ENCODE data around the gene DLL4.
"Not testable (repeated sequence)": the region's sequence is repeated elsewhere in the genome, so short reads cannot be mapped to it uniquely, and the experiment has no call there.

DLL4 gene

DNA sequence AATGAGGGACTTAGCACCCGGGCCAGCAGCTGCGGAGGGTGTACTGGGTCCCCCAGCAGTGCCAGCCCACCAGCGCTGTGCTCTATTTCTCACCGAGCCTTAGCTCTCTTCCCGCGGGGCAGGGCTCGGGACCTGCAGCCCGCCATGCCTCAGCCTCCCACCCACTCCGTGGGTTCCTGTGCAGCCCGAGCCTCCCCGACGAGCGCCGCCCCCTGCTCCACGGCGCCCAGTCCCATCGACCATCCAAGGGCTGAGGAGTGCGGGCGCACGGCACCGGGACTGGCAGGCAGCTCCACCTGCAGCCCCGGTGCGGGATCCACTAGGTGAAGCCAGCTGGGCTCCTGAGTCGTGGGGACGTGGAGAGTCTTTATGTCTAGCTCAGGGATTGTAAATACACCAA lies 32.6 kb downstream of the DLL4 start:
- not testable (repeated sequence) for DNase-seq

DNA sequence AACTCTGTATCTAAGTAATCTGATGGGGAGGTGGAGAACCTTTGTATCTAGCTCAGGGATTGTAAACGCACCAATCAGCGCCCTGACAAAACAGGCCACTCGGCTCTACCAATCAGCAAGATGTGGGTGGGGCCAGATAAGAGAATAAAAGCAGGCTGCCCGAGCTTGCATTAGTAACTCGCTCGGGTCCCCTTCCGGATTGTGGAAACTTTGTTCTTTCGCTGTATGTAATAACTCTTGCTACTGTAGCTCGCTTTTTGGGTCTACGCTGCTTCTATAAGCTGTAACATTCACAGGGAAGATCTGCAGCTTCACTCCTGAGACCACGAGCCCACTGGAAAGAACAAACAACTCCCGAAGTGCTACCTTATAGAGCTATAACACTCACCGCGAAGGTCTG lies 33.2 kb downstream of the DLL4 start:
- not testable (repeated sequence) for DNase-seq

DNA sequence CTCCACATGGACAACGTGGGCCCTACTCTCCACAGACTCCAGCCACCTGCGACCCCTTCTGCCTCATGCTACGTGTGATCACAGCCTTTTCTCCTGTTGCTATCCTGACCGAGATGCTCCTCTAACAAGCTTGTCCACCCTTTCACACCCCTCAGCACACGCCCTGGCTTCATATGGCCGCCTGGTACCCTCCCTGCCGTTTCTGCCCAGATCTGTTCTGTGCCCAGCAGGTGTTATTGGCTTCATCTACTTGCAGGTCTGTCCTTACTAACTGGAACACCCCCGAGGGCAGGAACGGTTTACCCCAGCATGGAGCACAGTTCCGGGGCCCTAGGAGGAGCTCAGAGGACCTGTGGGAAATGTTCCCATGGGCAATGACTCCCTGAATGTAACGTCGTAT lies 34.1 kb downstream of the DLL4 start:
- DNase-seq, result no peak

DNA sequence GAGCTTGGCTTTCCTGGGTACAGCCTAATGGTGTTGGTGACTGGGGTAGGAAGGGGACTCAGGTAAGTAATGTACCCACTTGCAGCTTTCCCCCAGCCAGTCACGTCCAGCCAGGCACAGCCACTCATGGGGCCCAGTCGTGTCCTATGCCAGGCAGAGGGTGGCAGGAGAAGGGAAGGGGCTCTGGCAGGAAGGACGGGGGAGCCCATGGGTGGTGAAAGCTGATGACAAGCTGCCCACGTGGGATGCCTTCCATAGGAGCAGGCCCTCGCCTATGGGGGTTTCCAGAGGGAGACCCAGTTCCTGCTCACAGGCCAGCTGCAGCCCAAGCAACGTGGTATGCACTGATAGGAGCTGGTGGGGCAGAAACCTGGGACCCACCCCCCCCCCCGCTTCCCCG lies 34.9 kb downstream of the DLL4 start:
- no peak for DNase-seq

DNA sequence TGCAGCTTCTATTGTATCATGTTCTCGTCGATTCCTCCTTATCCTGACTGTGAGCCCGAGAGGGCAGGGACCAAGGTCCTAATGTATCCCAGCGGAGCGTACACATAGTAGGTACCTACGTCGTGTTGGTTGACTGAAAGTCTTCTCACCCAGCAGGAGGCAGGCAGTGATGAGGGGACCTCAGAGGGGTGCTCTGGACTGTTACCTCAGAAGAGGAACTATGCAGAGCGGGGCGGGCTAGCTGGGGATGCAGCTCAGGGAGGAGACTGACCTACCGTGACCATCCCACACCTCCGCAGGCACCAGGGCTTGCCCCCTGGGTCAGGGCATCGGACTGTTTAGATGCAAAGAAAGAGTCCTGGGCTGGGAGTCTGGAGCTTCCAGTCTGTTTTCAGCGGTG lies 35.5 kb downstream of the DLL4 start:
- no peak for DNase-seq

DNA sequence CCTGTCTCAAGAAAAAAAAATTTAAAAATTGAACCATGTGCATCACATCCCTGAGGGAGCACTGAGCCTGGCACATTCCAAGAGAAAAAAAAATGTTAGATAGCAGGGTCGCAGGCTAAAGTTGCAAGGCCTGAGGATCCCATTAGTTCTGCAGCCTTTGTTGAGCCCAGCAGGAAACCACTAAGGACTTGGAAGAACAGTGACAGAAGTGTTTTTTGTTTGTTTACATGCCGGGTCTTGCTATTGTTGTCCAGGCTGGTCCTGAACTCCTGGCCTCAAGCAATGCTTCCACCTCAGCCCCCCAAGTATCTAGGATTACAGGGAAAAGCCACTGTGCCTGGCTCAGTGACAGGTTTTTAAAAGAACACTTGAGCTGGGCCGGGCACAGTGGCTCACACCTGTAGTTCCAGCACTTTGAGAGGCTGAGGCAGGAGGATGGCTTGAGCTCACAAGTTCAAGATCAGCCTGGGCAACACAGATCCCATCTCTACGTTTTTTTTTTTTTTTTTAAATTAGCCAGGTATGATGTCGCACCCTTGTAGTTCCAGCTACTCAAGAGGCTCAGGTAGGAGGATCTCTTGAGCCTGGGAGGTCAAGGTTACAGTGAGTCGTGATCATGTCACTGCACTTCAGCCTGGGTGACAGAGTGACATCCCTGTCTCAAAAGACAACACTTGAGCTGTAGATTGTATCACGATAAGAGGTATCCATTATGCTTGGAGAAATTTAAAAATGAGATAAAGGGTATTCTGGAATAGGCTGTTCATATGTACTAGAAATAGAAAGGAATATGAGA lies 39.3 kb downstream of the DLL4 start:
- DNase-seq, result no peak

DNA sequence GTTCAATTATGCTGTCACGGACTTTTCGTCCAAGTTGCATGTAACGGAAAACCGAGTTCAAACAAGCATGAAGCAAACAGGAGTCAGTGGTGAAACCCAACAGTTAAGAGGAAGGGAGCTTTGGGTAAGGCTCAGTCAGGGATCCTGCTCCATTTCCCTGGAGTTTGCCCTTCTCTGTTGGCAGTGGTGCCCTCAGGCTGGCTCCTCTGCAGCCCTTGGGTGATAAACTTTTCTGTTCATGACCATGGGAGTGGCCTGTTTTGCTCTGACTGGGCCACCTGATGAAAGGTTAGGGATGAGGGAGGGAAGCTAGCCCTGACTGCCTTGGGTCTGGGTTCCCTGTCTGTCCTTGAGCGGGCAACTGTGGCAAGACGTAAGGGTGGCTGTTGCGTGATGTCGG lies 40.2 kb downstream of the DLL4 start:
- no peak for DNase-seq

DNA sequence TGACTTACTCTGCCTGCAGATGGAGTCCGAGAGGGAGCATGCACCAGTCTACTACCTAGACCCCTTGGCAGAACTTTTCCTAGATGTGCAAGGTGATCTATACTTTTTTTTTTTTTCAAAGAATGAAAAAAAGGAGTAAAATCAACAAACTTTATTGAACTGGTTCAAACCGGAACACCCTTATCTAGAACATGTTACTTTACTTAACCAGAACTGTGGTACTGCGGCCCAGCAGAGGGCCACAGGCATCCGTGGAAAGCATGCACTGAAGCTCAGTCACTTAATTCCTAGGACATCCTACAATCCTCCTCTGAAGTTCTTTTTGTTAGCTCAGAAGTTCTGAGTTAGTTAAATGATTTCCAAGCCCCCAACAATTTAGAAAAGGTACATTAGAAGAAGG lies 45.7 kb downstream of the DLL4 start:
- DNase-seq, result no peak

DNA sequence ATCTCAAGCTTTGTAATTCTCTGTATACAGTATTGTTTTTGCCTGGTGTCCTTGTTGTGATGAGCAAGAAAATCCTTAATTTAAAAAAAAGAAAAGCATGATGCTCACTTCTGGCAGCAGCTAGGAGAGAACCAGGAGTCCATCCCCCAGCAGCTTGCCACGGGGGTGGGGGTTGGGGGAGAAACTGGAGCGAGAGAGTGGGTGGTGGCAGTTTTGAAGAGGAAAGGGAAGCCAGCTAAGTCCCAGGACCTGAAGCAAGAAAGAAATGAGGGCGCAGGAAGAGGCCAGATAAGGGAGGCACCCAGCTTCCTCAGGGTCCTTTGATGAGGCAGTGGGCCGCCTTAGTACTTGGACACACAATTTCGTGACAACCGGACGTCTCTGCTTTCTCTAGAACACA lies 47.7 kb downstream of the DLL4 start:
- no peak for DNase-seq

DNA sequence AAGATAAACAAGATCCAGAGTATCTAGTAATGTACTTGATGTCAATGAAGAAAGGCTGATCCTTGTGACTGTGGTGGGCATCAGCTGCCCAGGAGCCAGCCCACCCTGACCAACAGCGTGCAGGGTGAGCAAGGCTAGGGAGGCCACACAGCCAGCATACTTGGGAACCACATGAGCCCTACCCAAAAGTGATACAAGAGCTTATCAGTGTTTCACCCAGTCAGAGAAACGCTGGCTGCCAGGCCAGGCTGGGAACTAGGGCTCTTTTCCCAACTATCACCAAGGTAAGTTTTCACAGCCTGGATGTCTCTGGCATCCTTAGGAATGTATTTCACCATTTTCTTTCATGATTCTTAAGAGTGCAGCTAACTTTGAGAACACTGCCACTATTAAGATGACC lies 49.0 kb downstream of the DLL4 start:
- DNase-seq, result no peak

DNA sequence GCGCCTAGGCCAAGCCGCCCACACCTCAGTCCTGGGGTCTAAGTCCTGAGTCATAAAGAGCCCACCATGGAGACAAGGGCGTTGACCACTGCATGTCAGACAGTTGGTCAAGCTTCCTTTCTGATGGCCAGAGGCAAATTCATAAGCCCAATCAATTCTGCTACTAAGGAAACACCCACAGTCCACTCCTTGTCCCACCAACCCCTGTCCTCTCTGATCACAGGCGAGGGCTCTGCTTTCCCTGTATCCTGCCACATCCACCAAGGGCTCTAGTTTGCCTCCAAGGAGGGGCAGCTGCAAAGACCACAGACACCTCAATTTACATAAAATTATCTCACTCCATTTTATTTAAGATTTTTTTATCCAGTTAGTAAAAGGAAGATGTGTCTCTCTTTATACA lies 49.4 kb downstream of the DLL4 start:
- no peak for DNase-seq

DNA sequence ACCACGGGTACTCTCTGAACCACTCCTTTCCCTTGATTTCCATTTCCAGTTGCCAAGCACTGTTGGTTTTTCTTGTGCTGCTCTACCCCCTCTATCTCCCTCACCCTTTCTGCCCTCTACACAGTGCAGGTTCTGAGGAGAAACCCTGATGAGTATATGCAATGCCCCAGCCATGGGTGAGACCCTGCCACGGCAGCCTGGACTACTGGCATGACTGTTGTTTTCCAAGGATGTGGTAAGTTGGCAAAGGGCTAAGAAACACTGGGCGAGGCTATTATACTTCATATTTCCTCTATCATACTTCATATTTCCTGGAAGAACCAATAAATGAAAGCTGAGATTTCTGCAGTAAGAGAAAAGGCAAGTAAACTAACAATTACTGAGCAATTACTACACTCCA lies 52.0 kb downstream of the DLL4 start:
- no peak for DNase-seq

DNA sequence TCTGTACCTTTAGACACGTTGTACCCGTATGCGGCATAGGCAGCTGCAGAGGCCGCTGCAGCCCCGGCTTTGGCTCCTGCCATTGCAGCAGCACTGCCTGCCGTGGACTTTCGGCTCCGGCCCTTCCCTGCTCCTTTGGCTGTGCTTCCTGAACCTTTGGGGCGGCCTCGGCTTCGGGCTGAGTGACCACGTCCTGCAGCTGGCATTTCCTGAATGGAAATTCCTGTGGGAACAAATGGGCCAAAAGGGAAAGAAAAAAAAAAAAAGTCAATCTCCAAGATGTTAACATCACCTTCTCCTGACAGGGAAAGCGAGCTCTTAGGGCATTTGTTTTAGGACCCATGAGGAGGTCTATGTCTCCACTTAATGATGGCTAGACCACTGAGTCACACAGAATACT lies 53.7 kb downstream of the DLL4 start:
- DNase-seq, result no peak

DNA sequence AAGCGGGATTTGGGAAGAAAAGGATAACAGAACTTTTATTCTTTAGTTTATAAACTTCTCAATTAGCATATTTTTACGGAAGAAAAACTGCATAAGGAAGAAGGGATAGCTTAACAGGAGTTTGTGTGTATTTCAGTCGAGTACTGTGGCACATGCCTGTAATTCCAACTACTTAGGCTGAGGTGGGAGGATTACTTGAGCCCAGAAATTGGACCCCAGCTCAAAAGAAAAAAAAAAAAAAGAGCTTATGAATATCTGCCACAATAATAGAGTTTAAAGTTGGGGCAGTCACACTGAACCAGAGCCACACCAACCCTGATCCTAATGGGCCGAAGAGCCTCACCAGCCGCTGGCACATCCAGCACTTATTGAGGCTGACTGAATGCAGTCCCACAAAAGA lies 55.3 kb downstream of the DLL4 start:
- DNase-seq, result no peak

DNA sequence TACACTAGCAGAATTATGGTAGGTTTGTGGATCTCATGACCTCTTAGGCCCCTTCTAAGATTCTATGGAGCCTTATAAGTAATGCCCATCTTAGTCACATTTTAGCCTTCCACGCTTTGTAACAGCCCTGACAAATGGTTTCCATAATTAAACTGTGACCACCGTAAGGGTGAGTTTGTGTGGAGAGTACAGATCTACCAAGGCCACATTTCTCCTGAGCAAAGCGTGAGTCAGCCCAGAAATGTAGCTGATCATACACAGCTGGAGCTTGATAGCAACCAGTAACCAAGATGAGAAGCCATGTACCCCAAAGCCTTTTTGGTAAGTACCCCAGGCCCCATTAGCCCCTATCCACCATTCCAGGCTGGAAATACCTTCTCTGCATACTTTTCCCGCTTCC lies 55.8 kb downstream of the DLL4 start:
- DNase-seq, result no peak

DNA sequence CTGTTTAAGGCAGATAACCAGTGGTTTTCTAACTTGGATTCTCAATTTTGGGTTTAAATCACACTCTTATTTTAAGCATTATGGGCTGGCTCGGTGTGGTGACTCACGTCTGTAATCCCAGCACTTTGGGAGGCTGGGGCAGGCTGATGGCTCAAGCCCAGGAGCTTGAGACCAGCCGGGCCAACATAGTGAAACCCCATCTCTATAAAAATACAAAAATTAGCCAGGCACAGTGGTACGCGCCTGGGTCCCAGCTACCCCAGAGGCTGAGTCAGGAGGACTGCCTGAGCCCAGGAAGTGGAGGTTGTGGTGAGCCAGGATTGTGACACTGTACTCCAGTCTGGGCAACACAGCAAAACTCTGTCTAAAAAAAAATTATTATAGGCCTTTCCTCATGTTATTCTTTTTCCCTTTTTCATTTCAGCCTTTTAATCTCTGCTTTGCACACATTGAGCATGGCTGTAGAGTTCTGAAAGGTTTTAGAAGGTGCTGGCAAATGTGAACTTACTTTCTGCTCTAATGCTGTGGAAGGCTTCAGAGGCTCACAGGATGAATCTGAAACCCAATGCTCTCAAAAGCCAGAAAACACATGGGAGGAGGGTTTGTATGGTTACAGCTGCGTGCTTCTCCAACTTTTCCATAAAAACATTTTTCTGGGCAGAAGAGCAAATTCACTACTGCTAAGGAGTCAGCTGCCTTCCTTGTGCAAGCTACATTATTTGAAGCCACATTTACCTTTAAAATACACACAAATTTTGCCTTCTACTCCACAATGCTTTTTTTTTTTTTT lies 56.6 kb downstream of the DLL4 start:
- DNase-seq, result no peak

DNA sequence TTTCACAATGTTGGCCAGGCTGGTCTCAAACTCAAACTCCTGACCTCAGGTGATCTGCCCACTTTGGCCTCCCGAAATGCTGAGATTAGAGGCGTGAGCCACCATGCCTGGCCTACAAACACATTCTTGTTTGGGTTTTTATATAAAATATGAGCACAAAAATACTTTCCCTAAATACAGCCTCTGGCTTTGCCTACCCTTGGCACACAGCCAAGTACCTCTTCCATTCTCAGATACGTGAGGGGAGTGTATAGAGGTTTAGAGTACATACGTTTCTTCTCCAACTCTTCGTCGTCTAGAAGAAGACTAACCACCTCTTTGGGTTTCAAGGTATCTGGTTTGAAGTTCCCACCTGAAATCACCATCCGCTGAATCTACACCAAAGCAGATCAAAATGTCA lies 57.7 kb downstream of the DLL4 start:
- DNase-seq, result no peak

DNA sequence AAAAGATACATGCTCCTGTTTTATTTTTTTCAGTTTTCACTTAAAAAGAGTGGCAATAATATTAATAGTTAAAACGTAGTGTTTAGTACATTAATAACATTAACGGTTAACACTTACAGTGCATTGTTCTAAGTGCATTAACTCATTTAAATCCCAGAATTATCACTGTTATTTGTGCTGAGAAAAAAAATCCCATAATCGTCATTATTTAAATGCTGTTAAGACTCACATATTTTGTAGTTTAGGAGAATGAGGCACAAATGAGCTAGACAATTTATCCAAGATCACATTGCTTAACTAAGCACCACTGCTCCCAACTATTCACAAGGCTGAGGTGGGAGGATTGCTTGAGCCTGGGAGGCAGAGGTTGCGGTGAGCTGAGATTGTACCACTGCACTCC lies 59.0 kb downstream of the DLL4 start:
- no peak for DNase-seq
